HCT116 (cell line): ENCODE data around the gene RAI1. TPM values are rescaled to one million over a fixed set of nuclear protein-coding genes. Genes with fewer than 3 reads are reported as not detected.
A peak's percentile ranks its signal among the peaks of the same experiment; 100 is the strongest.

Experiments used
- ATAC-seq: fragments of 200-7000 bp; cut with Tn5 transposase; 2 replicates; pipeline ENCODE4 v1.9.1; 2020; ENCODE audit warnings: mild to moderate bottlenecking, moderate library complexity
- BruUV-seq: library from RNA; stranded (reverse); fragments of 400-500 nt; replicated peaks from 2 replicates; lab custom pipeline; 2021; lab: Mats Ljungman, UMichigan
- CTCF ChIA-PET: fragments of 300-600 bp; sonication (Branson Sonifier 250); formaldehyde crosslinking; loops from one replicate; lab custom pipeline; 2021; ENCODE audit warnings: antibody characterized with exemption; lab: Charles Lee
- POLR2A ChIA-PET: fragments of 300-600, 350-600 bp; sonication (Branson Sonifier 250); formaldehyde crosslinking; loops from one replicate; lab custom pipeline; 2021; ENCODE audit warnings: antibody characterized with exemption; lab: Charles Lee
- RAD21 ChIA-PET, 2 experiments: fragments of 300-600 bp; sonication (Branson Sonifier 250); formaldehyde crosslinking; loops; one replicate each; lab custom pipeline; 2023; ENCODE audit warnings: low total read pairs in 2 of 2; ENCODE audit not compliant: uncharacterized antibody in 2 of 2, unreplicated experiment in 2 of 2, low non-redundant PET in 1 of 2; lab: Charles Lee
- DNase-seq: peaks from one replicate; pipeline ENCODE4 v3.0.0-alpha.2; 2010; ENCODE audit warnings: low read depth, low spot score
- H2AFZ ChIP-seq: fragments of 200-600 bp; shearing (Covaris generic), sonication (generic); 2 replicates; pipeline ENCODE4 v1.6.1; 2017; ENCODE audit warnings: low read depth, mixed run types, mixed read lengths, antibody characterized with exemption, low read length; ENCODE audit not compliant: poor library complexity, severe bottlenecking
- H3K27ac ChIP-seq: 2 replicates; pipeline ENCODE4 v1.5.1; 2012; ENCODE audit warnings: low read depth, low read length
- H3K27me3 ChIP-seq: fragments of 200-600 bp; sonication (generic); 2 replicates; pipeline ENCODE4 v1.6.1; 2016; ENCODE audit warnings: mixed run types, low read length, mixed read lengths; ENCODE audit not compliant: insufficient read depth
- H3K36me3 ChIP-seq, 2 experiments: fragments of 200-500 bp in 1 of 2; fragments of 200-600 bp in 1 of 2; sonication (Bioruptor generic) in 1 of 2; sonication (generic) in 1 of 2; 2 replicates each; pipeline versions ENCODE4 v1.5.1 to v1.6.1; 2014 to 2016; ENCODE audit warnings: low read length in 2 of 2, inconsistent platforms in 1 of 2, mixed read lengths in 1 of 2, mixed run types in 1 of 2; ENCODE audit not compliant: insufficient read depth in 2 of 2, control insufficient read depth in 1 of 2
- H3K4me1 ChIP-seq, 2 experiments: fragments of 200-600 bp in 1 of 2; sonication (generic) in 1 of 2; 2 replicates each; pipeline versions ENCODE4 v1.5.1 to v1.6.1; 2012 to 2017; ENCODE audit warnings: low read length in 2 of 2, inconsistent platforms in 1 of 2, mild to moderate bottlenecking in 1 of 2, mixed read lengths in 1 of 2, mixed run types in 1 of 2, moderate library complexity in 1 of 2; ENCODE audit not compliant: insufficient read depth in 2 of 2, control insufficient read depth in 1 of 2
- H3K4me2 ChIP-seq: fragments of 200-600 bp; sonication (generic); 2 replicates; pipeline ENCODE4 v1.6.1; 2017; ENCODE audit warnings: mixed run types, low read length, mixed read lengths
- H3K4me3 ChIP-seq, 2 experiments: fragments of 200-600 bp in 1 of 2; sonication (generic) in 1 of 2; replicated peaks in 1 of 2; 2 replicates each; pipeline ENCODE4 v1.5.1; 2011 to 2016; ENCODE audit warnings: low read length in 2 of 2, control low read depth in 1 of 2, low read depth in 1 of 2, mild to moderate bottlenecking in 1 of 2, mixed read lengths in 1 of 2, mixed run types in 1 of 2
- H3K79me2 ChIP-seq: fragments of 200-600 bp; sonication (generic); 2 replicates; pipeline ENCODE4 v1.6.1; 2017; ENCODE audit warnings: mild to moderate bottlenecking, mixed run types, low read length, moderate library complexity, mixed read lengths; ENCODE audit not compliant: insufficient read depth
- H3K9ac ChIP-seq: fragments of 200-600 bp; sonication (generic); 2 replicates; pipeline ENCODE4 v1.6.1; 2016; ENCODE audit warnings: low read length, mixed read lengths
- H3K9me2 ChIP-seq: fragments of 200-600 bp; sonication (generic), shearing (Covaris generic); 2 replicates; pipeline ENCODE4 v1.6.1; 2017; ENCODE audit warnings: mixed run types, mild to moderate bottlenecking, moderate library complexity; ENCODE audit not compliant: insufficient read depth
- H3K9me3 ChIP-seq, 2 experiments: fragments of 200-500 bp in 1 of 2; fragments of 200-600 bp in 1 of 2; sonication (Bioruptor generic) in 1 of 2; sonication (generic) in 1 of 2; 2 replicates each; pipeline ENCODE4 v1.6.1; 2014 to 2017; ENCODE audit warnings: low read length in 2 of 2, mixed read lengths in 2 of 2, inconsistent platforms in 1 of 2, low read depth in 1 of 2, mild to moderate bottlenecking in 1 of 2, mixed run types in 1 of 2, moderate library complexity in 1 of 2; ENCODE audit not compliant: control insufficient read depth in 1 of 2, insufficient read depth in 1 of 2
- H4K20me1 ChIP-seq: fragments of 200-600 bp; sonication (generic), shearing (Covaris generic); 2 replicates; pipeline ENCODE4 v1.6.1; 2017; ENCODE audit warnings: mixed run types, mild to moderate bottlenecking, moderate library complexity; ENCODE audit not compliant: insufficient read depth
- CBX3 ChIP-seq: IDR thresholded peaks from 2 replicates; pipeline ENCODE4 v1.6.1; 2012; ENCODE audit warnings: low read depth
- JUND ChIP-seq: IDR thresholded peaks from 2 replicates; pipeline ENCODE4 v1.6.1; 2012
- RAD21 ChIP-seq: IDR thresholded peaks from 2 replicates; pipeline ENCODE4 v1.6.1; 2012; ENCODE audit warnings: low read depth, mild to moderate bottlenecking
- intact Hi-C: fragments of 100-400 bp; cut with micrococcal nuclease; formaldehyde crosslinking; loops from 2 replicates; pipeline ENCODE4 v1.10.0; 2022
- total RNA-seq: library from RNA; stranded (reverse); gene quantifications from one replicate; pipeline ENCODE4 v1.2.1, GENCODE V29; 2021; ENCODE audit not compliant: unreplicated experiment

The RAI1 gene
- total RNA-seq, 1 experiment from 2014 or later, result 38.5 TPM

DNA sequence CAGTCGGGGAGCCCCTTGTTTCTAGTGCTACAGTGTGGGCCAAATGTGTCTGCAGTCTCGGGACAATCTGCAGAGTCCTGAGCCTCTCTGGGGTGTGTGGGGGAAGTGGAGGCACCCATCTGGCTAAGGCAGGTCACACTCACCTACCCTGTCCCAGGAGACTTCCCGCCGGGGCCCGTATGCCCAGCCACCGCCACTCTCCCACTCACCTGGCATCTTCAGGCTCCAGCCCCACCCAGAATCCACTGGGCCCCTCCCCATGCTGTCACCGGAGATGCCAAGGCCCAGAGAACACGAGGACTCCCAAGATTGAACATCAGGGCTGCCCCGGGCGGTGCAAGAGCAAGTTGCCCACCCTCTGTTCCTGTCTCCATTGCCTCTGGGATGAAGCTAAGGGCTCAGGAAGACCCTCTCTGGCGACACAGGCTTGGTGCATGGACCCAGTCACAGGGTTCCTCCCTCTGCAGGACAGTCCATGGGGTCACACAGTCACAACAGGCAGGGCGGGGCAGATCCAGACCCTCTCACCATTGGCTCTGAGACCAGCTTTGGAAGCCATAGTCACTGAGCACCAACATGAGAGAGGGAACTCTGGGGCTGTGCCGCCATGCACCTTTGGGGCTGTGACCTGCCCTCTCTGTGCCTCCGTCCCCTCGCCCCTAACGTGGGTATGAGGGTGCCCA lies 117.5 kb downstream of the RAI1 start:
- Histone ChIP-seq H4K20me1 (no peaks in the 10 kb centered on the region), H3K27ac (no peak overlapping the region), H3K4me1 (no peaks in the 10 kb centered on the region), H3K4me3 (no peak overlapping the region), H3K9me3 (no peaks in the 10 kb centered on the region), H3K9ac (no peak overlapping the region), H3K9me2 (no peaks in the 10 kb centered on the region), H2AFZ (no peak overlapping the region), H3K36me3 (peaks cover 0 to 5% of the 10 kb centered on the region in 2 experiments; a peak in 2 of 4 replicates), H3K79me2 (no peaks in the 10 kb centered on the region), H3K4me2 (no peak overlapping the region), H3K27me3 (no peaks in the 10 kb centered on the region)
- DNase-seq, result no peak
- RAD21 ChIA-PET, result interaction anchor here in 1 of 2 experiments (0.5 kb wide), 1 partner anchor 157 kb away, joined by 3 read pairs; no protein-coding TSS in a partner anchor
- POLR2A ChIA-PET, result no interaction called here
- ATAC-seq, result 0 out of 2 replicates have a peak, but pooled peaks have one; percentile 8
- intact Hi-C loops, result no loop called here
- CTCF ChIA-PET, result no interaction called here
- TF ChIP-seq JUND, result no peak
- BruUV-seq, result no TSS peak

DNA sequence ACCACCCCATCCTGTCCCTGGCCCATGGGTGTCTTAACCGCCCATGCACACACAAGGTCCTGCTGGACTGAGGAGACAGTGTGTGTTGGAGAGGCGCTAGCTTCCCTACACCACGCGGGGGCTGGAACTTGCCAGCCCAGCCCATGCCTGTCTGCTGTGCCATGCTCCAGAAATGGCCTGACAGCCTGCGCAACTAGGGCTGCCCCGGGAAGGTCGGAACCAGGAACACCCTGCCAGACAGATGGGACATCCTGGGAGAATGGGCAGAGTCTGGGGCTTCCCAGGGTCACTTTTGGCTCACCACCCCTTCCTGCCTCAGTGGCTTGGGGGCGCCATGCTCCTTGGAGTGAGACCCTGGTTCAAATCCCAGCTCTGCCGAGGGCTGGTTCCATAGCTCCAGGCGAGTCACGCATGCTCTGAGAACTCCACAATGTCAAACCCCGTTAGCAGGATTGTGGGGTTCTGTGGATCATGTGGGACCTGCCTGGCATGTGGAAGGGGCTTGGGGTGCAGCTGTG lies 119.3 kb downstream of the RAI1 start:
- ChIA-PET POLR2A (no interaction called here), RAD21 (no interaction called here), CTCF (no interaction called here)
- H3K9me3 ChIP-seq, result no peaks in the 10 kb centered on the region
- H3K27ac ChIP-seq, result no peak overlapping the region
- no peaks in the 10 kb centered on the region for H3K27me3 ChIP-seq
- intact Hi-C loops, result no loop called here
- peaks cover 0 to 2% of the 10 kb centered on the region in 2 experiments; a peak in 1 of 4 replicates for H3K4me1 ChIP-seq
- no peak overlapping the region for H3K9ac ChIP-seq
- no peaks in the 10 kb centered on the region for H4K20me1 ChIP-seq
- no peaks in the 10 kb centered on the region for H3K9me2 ChIP-seq
- TF ChIP-seq CBX3 (no peak), RAD21 (peak; percentile 26; the same call in 1 of the 2 replicates)
- DNase-seq, result no peak
- H3K79me2 ChIP-seq, result no peaks in the 10 kb centered on the region
- H3K36me3 ChIP-seq, result peaks cover 2 to 5% of the 10 kb centered on the region in 2 experiments; a peak in 2 of 4 replicates
- H3K4me2 ChIP-seq, result no peak overlapping the region
- BruUV-seq, result no TSS peak
- 0 out of 2 replicates have a peak, but pooled peaks have one; percentile 21 for ATAC-seq
- H3K4me3 ChIP-seq, result no peak overlapping the region
- no peak overlapping the region for H2AFZ ChIP-seq
